ENCODE measurements around the gene DDHD1. TPM values are rescaled to one million over a fixed set of nuclear protein-coding genes. Genes with fewer than 3 reads are reported as not detected.

The DDHD1 gene
- total RNA-seq, 2 donors from 2014 or later, result 31.8 to 46.0 TPM

- no peak for DNase-seq (ENCODE audit: low spot score)
- no peak for ATAC-seq (ENCODE audit: insufficient number of reproducible peaks, low FRiP score, low read depth)
- H3K4me1 ChIP-seq (ENCODE audit: control insufficient read depth in 1 of 2, low read depth in 2 of 2), result peaks cover 0 to 16% of the 10 kb centered on the region in 2 donors
- no peak for TF ChIP-seq CTCF (IDR thresholded peaks at IDR 0.05)
- H3K27ac ChIP-seq, result no peak overlapping the region
- H3K27me3 ChIP-seq (replicated peaks; ENCODE audit: insufficient read depth), result no peaks in the 10 kb centered on the region
- no peaks in the 10 kb centered on the region for H3K9me3 ChIP-seq
- H3K4me3 ChIP-seq, result no peak overlapping the region
- no peaks in the 10 kb centered on the region for H3K36me3 ChIP-seq
These were observed 150.5 kb downstream of the DDHD1 start for GRCh38 chr14:53002576-53002975.

GRCh38 chr14:53001787-53002378, 151.2 kb downstream of the DDHD1 start:
- Histone ChIP-seq H3K36me3 (no peaks in the 10 kb centered on the region), H3K27me3 (replicated peaks; ENCODE audit: insufficient read depth) (no peaks in the 10 kb centered on the region), H3K27ac (no peak overlapping the region), H3K4me1 (ENCODE audit: control insufficient read depth in 1 of 2, low read depth in 2 of 2) (peaks cover 0 to 16% of the 10 kb centered on the region in 2 donors), H3K4me3 (no peak overlapping the region), H3K9me3 (no peaks in the 10 kb centered on the region)
- no peak for DNase-seq (ENCODE audit: low spot score)
- no peak for TF ChIP-seq CTCF (IDR thresholded peaks at IDR 0.05)
- ATAC-seq (ENCODE audit: insufficient number of reproducible peaks, low FRiP score, low read depth), result no peak

- no peaks in the 10 kb centered on the region for H3K9me3 ChIP-seq
- H3K27me3 ChIP-seq (replicated peaks; ENCODE audit: insufficient read depth), result no peaks in the 10 kb centered on the region
- H3K27ac ChIP-seq, result peak overlapping the region in 1 of 2 donors; percentile 14
- no peak for TF ChIP-seq CTCF (IDR thresholded peaks at IDR 0.05)
- peaks cover 0 to 16% of the 10 kb centered on the region in 2 donors for H3K4me1 ChIP-seq (ENCODE audit: control insufficient read depth in 1 of 2, low read depth in 2 of 2)
- H3K4me3 ChIP-seq, result no peak overlapping the region
- DNase-seq (ENCODE audit: low spot score) (no peak), ATAC-seq (ENCODE audit: insufficient number of reproducible peaks, low FRiP score, low read depth) (no peak)
- H3K36me3 ChIP-seq, result no peaks in the 10 kb centered on the region
These were observed 154.6 kb downstream of the DDHD1 start for GRCh38 chr14:52998376-52999015.

- TF ChIP-seq CTCF (IDR thresholded peaks at IDR 0.05), result no peak
- no peak overlapping the region for H3K27ac ChIP-seq
- no peak overlapping the region for H3K4me3 ChIP-seq
- no peaks in the 10 kb centered on the region for H3K36me3 ChIP-seq
- peaks cover 0 to 11% of the 10 kb centered on the region in 2 donors for H3K4me1 ChIP-seq (ENCODE audit: control insufficient read depth in 1 of 2, low read depth in 2 of 2)
- no peaks in the 10 kb centered on the region for H3K27me3 ChIP-seq (replicated peaks; ENCODE audit: insufficient read depth)
- no peaks in the 10 kb centered on the region for H3K9me3 ChIP-seq
- ATAC-seq (ENCODE audit: insufficient number of reproducible peaks, low FRiP score, low read depth) (no peak), DNase-seq (ENCODE audit: low spot score) (no peak)
These were observed 156.6 kb downstream of the DDHD1 start for GRCh38 chr14:52996493-52996892.

GRCh38 chr14:52995998-52996397, 157.1 kb downstream of the DDHD1 start:
- DNase-seq (ENCODE audit: low spot score), result no peak
- H3K36me3 ChIP-seq, result no peaks in the 10 kb centered on the region
- no peak for ATAC-seq (ENCODE audit: insufficient number of reproducible peaks, low FRiP score, low read depth)
- H3K4me1 ChIP-seq (ENCODE audit: control insufficient read depth in 1 of 2, low read depth in 2 of 2), result peaks cover 0 to 11% of the 10 kb centered on the region in 2 donors
- no peaks in the 10 kb centered on the region for H3K27me3 ChIP-seq (replicated peaks; ENCODE audit: insufficient read depth)
- H3K4me3 ChIP-seq, result no peak overlapping the region
- H3K27ac ChIP-seq, result no peak overlapping the region
- no peak for TF ChIP-seq CTCF (IDR thresholded peaks at IDR 0.05)
- H3K9me3 ChIP-seq, result no peaks in the 10 kb centered on the region
